SU-DHL-6 (cell line): ENCODE data around the gene GNAO1.

Experiments
- H2AFZ ChIP-seq: fragments of 200-600 bp; sonication (generic); 2 replicates; pipeline ENCODE4 v1.6.1; 2014; ENCODE audit warnings: low read depth, mild to moderate bottlenecking, moderate library complexity, mixed read lengths, antibody characterized with exemption, low read length; ENCODE audit not compliant: severe bottlenecking
- H3F3A ChIP-seq: fragments of 200-600 bp; shearing (Covaris generic); 2 replicates; pipeline ENCODE4 v1.6.0; 2016; ENCODE audit warnings: antibody characterized with exemption, mild to moderate bottlenecking; ENCODE audit not compliant: insufficient read depth
- H3K27ac ChIP-seq: fragments of 200-600 bp; sonication (generic); 2 replicates; pipeline ENCODE4 v1.5.1; 2016; ENCODE audit warnings: low read depth, mild to moderate bottlenecking, low read length, moderate library complexity, mixed read lengths
- H3K27me3 ChIP-seq: fragments of 200-600 bp; sonication (generic), shearing (Covaris generic); 2 replicates; pipeline ENCODE4 v1.6.0; 2014; ENCODE audit warnings: mild to moderate bottlenecking, low read length
- H3K36me3 ChIP-seq: fragments of 200-600 bp; sonication (generic); 2 replicates; pipeline ENCODE4 v1.6.1; 2014; ENCODE audit warnings: mild to moderate bottlenecking, low read length, mixed read lengths
- H3K4me2 ChIP-seq: fragments of 300-600, 200-600 bp; shearing (Covaris generic), sonication (generic); 2 replicates; pipeline ENCODE4 v1.6.0; 2014; ENCODE audit warnings: low read length, low read depth, mild to moderate bottlenecking; ENCODE audit not compliant: poor library complexity, severe bottlenecking
- H3K4me3 ChIP-seq: fragments of 200-600 bp; sonication (generic); 2 replicates; pipeline ENCODE4 v1.5.1; 2014; ENCODE audit warnings: antibody characterized with exemption, low read length, mild to moderate bottlenecking, mixed read lengths; ENCODE audit not compliant: insufficient read depth, poor library complexity, severe bottlenecking
- H3K79me2 ChIP-seq: fragments of 200-600 bp; sonication (generic); 2 replicates; pipeline ENCODE4 v1.6.1; 2014; ENCODE audit warnings: mild to moderate bottlenecking, low read length, moderate library complexity; ENCODE audit not compliant: insufficient read depth
- H3K9ac ChIP-seq: fragments of 200-600 bp; sonication (generic); 2 replicates; pipeline ENCODE4 v1.7.0; 2014; ENCODE audit warnings: mild to moderate bottlenecking, low read length
- H3K9me2 ChIP-seq: fragments of 200-600 bp; sonication (generic); replicated peaks from 2 replicates; pipeline ENCODE4 v1.6.1; 2014; ENCODE audit warnings: low read length; ENCODE audit not compliant: insufficient read depth
- H3K9me3 ChIP-seq: fragments of 200-600 bp; sonication (generic); 2 replicates; pipeline ENCODE4 v1.6.1; 2014; ENCODE audit warnings: low read length, mixed read lengths; ENCODE audit not compliant: insufficient read depth
- H4K20me1 ChIP-seq: fragments of 200-600 bp; sonication (generic); 2 replicates; pipeline ENCODE4 v1.6.1; 2014; ENCODE audit warnings: low read depth, mild to moderate bottlenecking, antibody characterized with exemption, low read length, moderate library complexity, mixed read lengths
- EZH2phosphoT487 ChIP-seq: fragments of 200-600 bp; sonication (generic), shearing (Covaris generic); conservative IDR thresholded peaks from 2 replicates; pipeline ENCODE4 v1.6.1; 2018; ENCODE audit warnings: mild to moderate bottlenecking, antibody characterized with exemption, low read length, moderate library complexity, mixed read lengths
- TF ChIP-seq, protein P1 (sequence below): fragments of 200-600 bp; sonication (generic); IDR thresholded peaks from one replicate; pipeline ENCODE4 v1.5.1; 2017; ENCODE audit warnings: antibody characterized with exemption, mild to moderate bottlenecking, low read length, moderate library complexity; ENCODE audit not compliant: insufficient read depth, poor library complexity, severe bottlenecking

Gene GNAO1

GRCh38 chr16:56345406-56346050 lies 154.2 kb downstream of the GNAO1 start:
- TF ChIP-seq, protein P1, sequence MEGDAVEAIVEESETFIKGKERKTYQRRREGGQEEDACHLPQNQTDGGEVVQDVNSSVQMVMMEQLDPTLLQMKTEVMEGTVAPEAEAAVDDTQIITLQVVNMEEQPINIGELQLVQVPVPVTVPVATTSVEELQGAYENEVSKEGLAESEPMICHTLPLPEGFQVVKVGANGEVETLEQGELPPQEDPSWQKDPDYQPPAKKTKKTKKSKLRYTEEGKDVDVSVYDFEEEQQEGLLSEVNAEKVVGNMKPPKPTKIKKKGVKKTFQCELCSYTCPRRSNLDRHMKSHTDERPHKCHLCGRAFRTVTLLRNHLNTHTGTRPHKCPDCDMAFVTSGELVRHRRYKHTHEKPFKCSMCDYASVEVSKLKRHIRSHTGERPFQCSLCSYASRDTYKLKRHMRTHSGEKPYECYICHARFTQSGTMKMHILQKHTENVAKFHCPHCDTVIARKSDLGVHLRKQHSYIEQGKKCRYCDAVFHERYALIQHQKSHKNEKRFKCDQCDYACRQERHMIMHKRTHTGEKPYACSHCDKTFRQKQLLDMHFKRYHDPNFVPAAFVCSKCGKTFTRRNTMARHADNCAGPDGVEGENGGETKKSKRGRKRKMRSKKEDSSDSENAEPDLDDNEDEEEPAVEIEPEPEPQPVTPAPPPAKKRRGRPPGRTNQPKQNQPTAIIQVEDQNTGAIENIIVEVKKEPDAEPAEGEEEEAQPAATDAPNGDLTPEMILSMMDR: no peak
- no peak for TF ChIP-seq EZH2phosphoT487
- H3K79me2 ChIP-seq: no peaks in the 10 kb centered on the region
- no peak overlapping the region for H3K4me2 ChIP-seq
- no peak overlapping the region for H3K4me3 ChIP-seq
- no peaks in the 10 kb centered on the region for H3K9me3 ChIP-seq
- H3K27me3 ChIP-seq: no peaks in the 10 kb centered on the region
- H3K27ac ChIP-seq: no peak overlapping the region
- H2AFZ ChIP-seq: no peak overlapping the region
- H3F3A ChIP-seq: no peaks in the 10 kb centered on the region
- H3K9me2 ChIP-seq: no peaks in the 10 kb centered on the region
- H3K9ac ChIP-seq: no peak overlapping the region
- H3K36me3 ChIP-seq: no peaks in the 10 kb centered on the region
- H4K20me1 ChIP-seq: no peaks in the 10 kb centered on the region

DNA sequence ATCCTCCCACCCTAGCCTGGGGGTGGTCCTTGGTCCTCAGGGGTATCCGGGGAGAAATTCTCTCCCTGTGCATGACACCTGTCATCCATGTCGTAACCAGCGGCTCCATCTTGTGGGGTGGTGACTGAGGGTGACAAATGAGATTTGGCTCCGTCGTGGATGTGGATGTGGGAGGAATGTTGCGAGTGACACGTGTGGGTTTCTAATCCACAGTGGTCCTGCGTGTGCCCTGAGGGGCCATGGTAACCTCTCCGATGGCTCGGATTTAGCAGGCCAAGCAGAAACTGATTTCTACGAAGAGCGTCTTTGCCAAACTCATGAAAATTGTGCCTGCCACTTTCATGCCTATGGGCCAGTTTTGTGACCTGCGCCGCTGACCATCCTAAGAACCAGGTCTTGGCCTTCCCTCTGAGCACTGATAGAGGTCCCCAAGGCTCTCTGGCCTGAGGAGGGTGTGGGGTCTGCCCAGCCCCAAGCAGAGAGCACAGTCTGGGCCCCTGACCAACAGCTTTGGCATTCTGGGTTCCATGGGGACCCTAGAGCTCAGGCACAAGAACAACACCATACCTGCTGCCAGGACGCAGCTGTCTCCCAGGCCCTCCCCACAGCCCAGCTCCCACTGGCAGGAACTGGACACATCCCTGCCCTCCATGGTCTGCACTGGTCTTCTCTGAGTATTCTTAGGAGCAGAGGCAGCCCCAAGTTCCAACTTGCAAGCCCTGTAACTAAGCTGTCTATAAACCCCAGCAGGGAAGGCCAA lies 155.0 kb downstream of the GNAO1 start:
- H3K4me3 ChIP-seq: no peak overlapping the region
- no peak overlapping the region for H2AFZ ChIP-seq
- TF ChIP-seq, protein P1: no peak
- TF ChIP-seq EZH2phosphoT487: no peak
- H3K9me2 ChIP-seq: no peaks in the 10 kb centered on the region
- no peaks in the 10 kb centered on the region for H3F3A ChIP-seq
- no peaks in the 10 kb centered on the region for H3K27me3 ChIP-seq
- H3K79me2 ChIP-seq: no peaks in the 10 kb centered on the region
- H3K36me3 ChIP-seq: no peaks in the 10 kb centered on the region
- no peaks in the 10 kb centered on the region for H4K20me1 ChIP-seq
- H3K9ac ChIP-seq: no peak overlapping the region
- H3K27ac ChIP-seq: no peak overlapping the region
- H3K9me3 ChIP-seq: no peaks in the 10 kb centered on the region
- no peak overlapping the region for H3K4me2 ChIP-seq

DNA sequence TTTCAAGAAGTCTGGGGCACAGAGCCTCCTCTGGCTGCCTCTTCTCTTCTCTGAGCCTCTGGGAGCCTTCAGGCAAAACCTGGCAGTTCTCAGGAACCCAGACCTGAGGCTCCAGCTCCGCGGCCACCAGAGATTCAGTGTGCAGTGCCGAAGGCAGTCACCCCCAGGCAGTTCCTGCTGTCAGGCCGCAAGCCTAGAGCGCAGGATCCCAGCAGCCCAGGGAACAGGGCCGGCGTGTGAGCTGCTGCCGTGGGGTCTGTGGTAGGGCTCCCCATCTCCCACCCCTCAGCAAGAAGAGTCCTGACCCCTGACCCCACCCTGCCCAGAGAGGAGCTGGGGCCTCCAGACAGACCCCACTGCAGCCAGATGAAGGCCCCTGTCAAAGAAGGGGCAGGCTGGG lies 155.9 kb downstream of the GNAO1 start:
- Histone ChIP-seq H3K4me3 (no peak overlapping the region), H3K27ac (no peak overlapping the region), H3F3A (no peaks in the 10 kb centered on the region), H3K79me2 (no peaks in the 10 kb centered on the region), H3K9ac (no peak overlapping the region), H3K9me3 (no peaks in the 10 kb centered on the region), H3K4me2 (no peak overlapping the region), H3K27me3 (no peaks in the 10 kb centered on the region), H3K9me2 (no peaks in the 10 kb centered on the region), H4K20me1 (no peaks in the 10 kb centered on the region), H3K36me3 (no peaks in the 10 kb centered on the region), H2AFZ (no peak overlapping the region)
- TF ChIP-seq EZH2phosphoT487: no peak
- TF ChIP-seq, protein P1: no peak
